Stimulated activated CD8-positive, alpha-beta memory T cell treated with anti-CD3 and anti-CD28 coated beads, Interleukin-7, amount 100 ng/mL, for 4 hours (primary cell): ENCODE data around the gene GABRA6.
"Not testable (repeated sequence)": the region's sequence is repeated elsewhere in the genome, so short reads cannot be mapped to it uniquely, and the experiment has no call there.

ENCODE experiments used
- DNase-seq, 2 donors: peaks; one replicate each; pipeline ENCODE4 v3.0.0-alpha.2; 2020; ENCODE audit warnings: low read depth in 2 of 2

GABRA6 gene

DNA sequence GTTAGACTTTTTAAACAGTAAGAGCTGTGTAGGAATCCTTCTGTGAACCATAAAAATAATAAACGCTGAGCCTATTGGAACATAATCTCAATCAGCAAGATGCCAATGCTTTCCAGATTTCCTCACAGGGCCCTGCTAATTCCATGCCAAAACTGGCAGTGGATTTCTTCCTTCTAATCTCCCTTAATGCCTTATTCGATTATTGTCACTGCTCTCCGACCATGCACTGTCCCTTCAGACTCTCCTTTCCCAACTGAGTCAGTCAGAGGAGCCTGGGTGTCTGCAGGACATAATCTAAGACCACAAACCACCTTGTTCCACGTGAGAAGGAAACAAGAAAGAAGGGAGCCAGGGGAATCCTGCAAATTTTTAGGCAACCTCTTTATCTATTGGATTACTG lies at the start of gene GABRA6:
Gene GABRA6 (plus strand): TSS at position 261 of the 400 bp plus-strand sequence. CDS start 269 bp downstream, outside the sequence.
- DNase-seq = no peak

DNA sequence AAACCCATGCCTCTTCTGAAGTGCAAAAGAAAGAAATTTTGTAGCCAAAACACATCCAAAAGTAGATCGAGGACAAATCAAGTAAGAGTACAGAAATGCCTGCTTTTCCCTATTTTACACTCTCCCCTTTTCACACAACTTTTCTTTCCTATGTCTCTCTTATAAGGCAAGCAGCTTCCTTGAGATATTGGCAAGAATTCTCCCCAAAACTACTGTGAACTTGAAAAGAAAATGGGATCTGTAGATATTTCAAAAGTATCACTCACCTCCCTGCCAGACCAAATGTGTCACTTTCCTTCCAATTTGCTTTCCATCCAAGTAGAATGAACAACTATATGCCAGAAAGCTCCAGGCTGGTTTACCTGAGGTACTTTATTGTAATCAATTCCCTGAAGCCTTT lies 47.9 kb upstream of the GABRA6 start:
- no peak for DNase-seq

- no peak for DNase-seq
These were observed 44.1 kb upstream of the GABRA6 start for GRCh38 chr5:161641444-161641843.

GRCh38 chr5:161645264-161645663 lies 40.3 kb upstream of the GABRA6 start:
- no peak for DNase-seq

DNA sequence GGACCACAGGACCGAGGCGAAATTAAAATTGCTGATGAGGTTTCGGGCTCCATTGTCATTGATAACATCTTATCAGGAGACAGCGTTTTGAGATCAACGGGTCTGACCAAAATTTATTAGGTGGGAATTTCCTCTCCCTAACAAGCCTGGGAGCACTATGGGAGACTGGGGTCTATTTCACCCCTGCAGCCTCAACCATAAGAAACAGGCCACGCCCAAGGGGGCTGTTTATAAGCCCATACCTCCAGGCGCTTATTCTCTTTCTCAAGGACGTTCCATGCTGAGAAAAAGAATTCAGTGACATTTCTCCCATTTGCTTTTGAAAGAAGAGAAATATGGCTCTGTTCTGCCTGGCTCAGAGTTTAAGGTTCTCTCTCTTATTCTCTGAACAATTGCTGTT lies 33.6 kb upstream of the GABRA6 start:
- not testable (repeated sequence) for DNase-seq

GRCh38 chr5:161660806-161661205 lies 24.7 kb upstream of the GABRA6 start:
- no peak for DNase-seq

DNA sequence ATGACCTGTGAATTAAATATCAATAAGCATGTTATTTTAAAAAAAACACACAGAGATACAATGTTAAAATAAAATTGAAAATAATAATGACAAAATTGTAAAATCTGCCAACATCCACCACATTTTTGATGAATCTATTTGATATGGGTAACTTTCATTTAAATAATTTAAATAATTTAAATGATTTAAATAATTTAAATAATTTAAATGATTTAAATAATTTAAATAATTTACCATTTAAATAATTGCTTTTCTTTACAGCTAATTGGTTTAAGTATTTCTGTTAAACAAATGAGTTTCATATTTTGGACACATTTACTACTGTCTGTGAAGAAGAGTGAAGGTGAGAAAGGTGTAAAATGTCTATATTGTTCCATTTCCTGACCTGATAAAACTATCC lies 22.1 kb upstream of the GABRA6 start:
- no peak for DNase-seq

DNA sequence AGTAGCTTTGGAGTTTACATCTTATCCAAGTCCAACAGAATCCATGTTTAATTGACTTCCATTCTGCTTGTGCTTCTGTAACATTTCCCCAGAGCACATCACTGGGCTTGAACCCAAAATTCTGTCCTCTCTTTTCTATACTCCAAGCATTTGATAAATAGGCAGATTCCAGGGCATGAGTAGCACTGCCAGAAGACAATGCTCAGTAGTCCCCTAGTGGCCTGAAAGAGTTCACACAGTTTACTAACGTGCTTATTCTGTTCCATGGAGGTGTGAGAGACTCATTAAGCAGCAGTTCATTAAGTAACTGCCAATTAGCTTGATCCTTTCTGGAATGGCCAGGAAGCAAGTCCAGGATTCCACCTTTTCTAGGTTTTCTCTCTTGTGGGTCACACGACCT lies 9.4 kb upstream of the GABRA6 start:
- no peak for DNase-seq

DNA sequence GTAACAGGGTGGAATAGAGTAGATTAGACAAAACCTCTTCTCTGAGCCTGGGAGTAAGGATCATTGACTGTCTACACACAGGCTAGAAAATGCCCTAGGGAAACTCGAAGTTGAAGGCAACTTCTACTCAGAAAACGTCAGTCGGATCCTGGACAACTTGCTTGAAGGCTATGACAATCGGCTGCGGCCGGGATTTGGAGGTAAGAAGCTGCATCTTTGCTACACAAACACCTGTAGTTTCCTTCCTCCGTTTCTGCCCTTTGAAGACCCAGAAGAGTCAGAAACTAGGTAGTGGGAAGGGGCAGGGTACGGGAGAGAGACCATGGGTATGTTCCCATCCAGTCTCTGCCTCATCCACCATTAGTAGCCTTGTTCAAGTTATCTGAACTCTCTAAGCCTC lies 628 bp downstream of the GABRA6 start:
- no peak for DNase-seq

DNA sequence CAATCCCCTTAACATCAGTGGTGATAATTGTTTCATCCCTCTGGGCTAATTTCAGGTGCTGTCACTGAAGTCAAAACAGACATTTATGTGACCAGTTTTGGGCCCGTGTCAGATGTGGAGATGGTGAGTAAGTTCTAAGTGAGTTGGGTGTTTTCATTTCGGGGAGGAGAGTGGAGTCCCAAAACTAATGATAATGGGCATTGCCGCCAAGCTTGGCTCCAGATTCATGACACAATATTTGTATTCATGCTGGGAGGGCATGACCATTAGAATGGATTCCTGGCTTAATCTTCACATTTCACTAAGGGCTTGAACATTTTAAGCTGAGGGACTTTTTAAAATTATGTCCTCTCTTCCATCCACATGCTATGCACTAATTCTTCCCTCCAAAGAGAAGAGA lies 1.4 kb downstream of the GABRA6 start:
- no peak for DNase-seq

- DNase-seq = no peak
These were observed 1.8 kb downstream of the GABRA6 start for GRCh38 chr5:161687316-161687715.

DNA sequence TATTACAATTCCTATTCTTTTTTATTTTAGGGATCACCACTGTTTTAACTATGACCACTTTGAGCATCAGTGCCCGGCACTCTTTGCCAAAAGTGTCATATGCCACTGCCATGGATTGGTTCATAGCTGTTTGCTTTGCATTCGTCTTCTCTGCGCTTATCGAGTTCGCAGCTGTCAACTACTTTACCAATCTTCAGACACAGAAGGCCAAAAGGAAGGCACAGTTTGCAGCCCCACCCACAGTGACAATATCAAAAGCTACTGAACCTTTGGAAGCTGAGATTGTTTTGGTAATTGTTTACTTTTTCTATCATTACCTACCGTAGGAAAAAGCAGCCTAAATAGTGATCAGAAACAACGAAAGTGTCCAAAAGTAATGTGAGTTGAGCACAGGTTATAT lies 6.4 kb downstream of the GABRA6 start:
- DNase-seq = no peak

- no peak for DNase-seq
These were observed 11.5 kb downstream of the GABRA6 start for GRCh38 chr5:161697001-161697400.

DNA sequence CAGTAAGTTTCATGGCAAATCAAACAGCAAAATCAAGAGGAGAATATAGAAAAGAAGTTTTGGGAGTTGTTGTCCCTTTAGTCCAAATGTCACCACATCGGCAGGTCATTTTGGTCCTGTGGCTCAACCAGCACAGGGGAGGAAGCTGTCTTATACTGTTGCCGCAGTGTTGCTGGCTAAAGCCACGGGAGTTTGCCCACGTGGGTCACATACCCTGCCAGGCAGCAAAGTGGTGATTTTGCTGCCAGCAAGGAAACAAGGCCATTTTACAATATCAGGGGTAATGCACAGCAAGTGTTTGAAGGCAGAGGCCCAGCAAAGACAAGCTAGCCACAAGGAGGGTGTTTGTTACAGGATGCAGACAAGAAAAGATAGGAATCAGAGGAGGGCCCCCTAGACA lies 14.5 kb downstream of the GABRA6 start:
- DNase-seq = no peak

DNA sequence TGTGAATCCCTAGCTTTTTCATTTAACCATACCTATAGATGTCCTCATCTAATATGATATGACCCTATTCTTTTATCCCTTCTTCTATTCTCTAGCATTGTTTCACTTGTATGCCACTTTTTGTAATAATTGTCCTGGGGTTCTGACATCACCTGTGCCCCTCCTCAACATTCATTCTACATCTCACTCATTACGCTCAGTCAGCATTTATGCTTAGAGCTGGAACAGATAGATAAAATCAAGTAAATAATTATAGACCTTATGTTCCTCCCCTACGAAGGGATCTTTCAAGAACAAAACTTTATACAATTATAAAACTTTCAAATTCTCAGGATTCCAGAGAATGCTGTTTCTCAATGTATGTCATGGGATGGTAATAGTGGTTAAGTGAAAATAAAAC lies 18.0 kb downstream of the GABRA6 start:
- no peak for DNase-seq

GRCh38 chr5:161707382-161707781 lies 21.9 kb downstream of the GABRA6 start:
- no peak for DNase-seq

DNA sequence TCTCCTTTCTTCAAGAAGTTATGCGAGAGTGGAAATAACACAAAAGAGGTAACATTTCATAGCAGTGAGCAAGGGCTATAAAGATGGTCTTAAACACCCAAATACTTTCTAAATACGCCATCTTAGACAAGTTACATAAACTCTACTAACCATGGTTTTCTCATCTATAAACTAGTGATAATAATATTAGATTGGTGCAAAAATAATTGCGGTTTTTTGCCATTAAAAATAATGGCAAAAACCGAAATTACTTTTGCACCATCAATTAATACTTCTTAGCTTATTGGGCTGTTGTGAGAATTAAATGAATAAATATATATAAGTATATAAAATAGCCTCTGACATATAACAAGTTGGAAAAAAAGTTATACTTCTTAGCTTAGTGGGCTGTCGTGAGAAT lies 23.7 kb downstream of the GABRA6 start:
- DNase-seq = no peak

DNA sequence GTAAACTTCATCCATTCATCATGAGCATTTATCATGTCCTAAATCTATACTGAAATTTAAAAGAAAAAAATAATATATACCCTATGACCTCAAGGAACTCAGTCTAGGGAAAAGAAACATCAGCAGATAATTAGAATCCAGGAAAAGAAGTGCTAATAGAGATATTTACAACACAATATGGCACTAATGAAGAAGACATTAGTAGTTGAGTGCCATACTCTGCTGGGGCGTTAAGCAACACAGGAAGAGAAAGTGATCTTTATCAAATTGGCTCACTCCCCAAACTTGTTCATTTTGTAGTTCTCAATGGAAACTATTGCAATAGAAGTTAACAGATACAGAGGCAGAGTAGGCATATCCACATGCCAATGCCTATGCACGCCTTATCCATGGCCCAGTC lies 27.5 kb downstream of the GABRA6 start:
- no peak for DNase-seq

- no peak for DNase-seq
These were observed 33.6 kb downstream of the GABRA6 start for GRCh38 chr5:161719157-161719556.

GRCh38 chr5:161720460-161720859 lies 34.9 kb downstream of the GABRA6 start:
- DNase-seq = no peak

- no peak for DNase-seq
These were observed 49.2 kb downstream of the GABRA6 start for GRCh38 chr5:161734741-161735140.

DNA sequence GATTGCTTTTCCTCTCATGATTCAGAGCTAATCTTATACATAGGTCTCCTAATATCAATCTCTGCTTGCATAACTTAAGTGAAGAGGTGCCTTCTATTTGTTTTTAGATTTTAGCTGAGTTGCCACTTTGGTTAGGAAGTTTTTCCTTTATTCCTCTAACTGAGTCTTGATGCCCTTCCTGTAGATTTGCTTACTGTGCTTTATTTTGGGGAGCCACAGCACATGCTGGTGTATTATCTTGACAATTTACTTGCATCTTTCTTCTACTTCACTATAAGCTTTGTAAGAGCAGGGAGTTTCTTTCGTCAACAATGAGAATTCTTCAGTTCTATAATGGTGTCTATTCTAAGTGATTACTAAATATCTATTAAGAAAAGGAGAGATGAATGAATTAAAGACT lies 54.9 kb downstream of the GABRA6 start:
- DNase-seq = no peak

DNA sequence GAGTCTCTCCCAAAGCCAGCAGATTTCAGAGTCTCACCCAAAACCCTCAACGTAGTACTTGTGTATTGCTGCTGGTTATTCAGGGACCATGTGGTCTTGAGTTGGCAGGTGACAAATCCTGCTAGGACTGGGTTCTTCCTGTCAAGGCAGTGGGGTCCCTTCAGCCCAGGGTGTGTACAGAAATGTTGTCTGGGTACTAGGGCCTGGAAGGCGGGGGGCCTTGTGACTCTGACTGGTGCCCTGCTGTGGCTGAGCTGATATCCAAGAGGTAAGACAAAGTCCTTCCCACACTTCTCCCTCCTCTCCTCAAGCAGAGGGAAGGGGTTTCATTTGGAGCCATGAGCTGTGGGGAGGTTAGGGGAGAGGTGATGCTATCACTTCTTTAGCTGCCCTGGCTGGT lies 58.8 kb downstream of the GABRA6 start:
- no peak for DNase-seq

- no peak for DNase-seq
These were observed 59.9 kb downstream of the GABRA6 start for GRCh38 chr5:161745392-161745791.

DNA sequence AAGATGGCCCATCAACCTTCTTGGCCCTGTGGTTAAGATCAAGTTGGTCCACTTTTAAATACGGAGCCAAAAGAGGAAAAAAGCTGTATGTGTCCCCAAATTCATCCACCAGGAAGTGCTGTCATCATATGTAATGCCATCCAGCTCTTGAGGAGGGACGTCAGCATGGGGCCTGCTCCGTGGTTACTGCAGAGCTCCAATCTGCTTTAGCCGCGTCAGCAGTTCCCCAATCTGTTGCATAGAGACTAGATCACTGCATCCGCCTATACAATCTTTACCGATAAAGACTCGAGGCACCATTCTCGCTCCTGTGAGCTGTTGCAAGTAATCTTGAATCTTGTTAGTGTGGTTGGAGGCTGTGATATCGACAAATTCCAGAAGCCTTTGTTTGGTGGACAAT lies 65.7 kb downstream of the GABRA6 start:
- no peak for DNase-seq
